HL-60 (cell line): ENCODE data around the gene TBCD.

Source experiments
- DNase-seq, 2 experiments: peaks; one replicate each; pipeline ENCODE4 v3.0.0-alpha.2; 2010 to 2020; ENCODE audit warnings: low read depth in 1 of 2, low spot score in 1 of 2
- H3K27ac ChIP-seq: fragments of 250-450 bp; sonication (Bioruptor Pico); replicated peaks from 2 replicates; pipeline ENCODE4 v1.5.1; 2020; ENCODE audit warnings: mild to moderate bottlenecking, moderate library complexity
- H3K27me3 ChIP-seq: fragments of 250-450 bp; sonication (Bioruptor Pico); 2 replicates; pipeline ENCODE4 v1.5.1; 2021; ENCODE audit warnings: mild to moderate bottlenecking, moderate library complexity; ENCODE audit not compliant: insufficient read depth, poor library complexity, severe bottlenecking
- H3K4me3 ChIP-seq: replicated peaks from 2 replicates; pipeline ENCODE4 v1.5.1; 2011; ENCODE audit warnings: mild to moderate bottlenecking, control low read depth, low read length; ENCODE audit not compliant: insufficient read depth
- CTCF ChIP-seq: IDR thresholded peaks from one replicate; pipeline ENCODE4 v1.5.1; 2011; ENCODE audit warnings: low read length, control low read depth, inconsistent platforms; ENCODE audit not compliant: insufficient read depth
- GABPA ChIP-seq: IDR thresholded peaks from 2 replicates; pipeline ENCODE4 v1.6.1; 2012; ENCODE audit warnings: low read depth
- POLR2AphosphoS5 ChIP-seq: IDR thresholded peaks from 2 replicates; pipeline ENCODE4 v1.6.1; 2012; ENCODE audit warnings: low read depth
- REST ChIP-seq: IDR thresholded peaks from 2 replicates; pipeline ENCODE4 v1.6.1; 2012; ENCODE audit warnings: low read depth; ENCODE audit not compliant: insufficient replicate concordance
- SPI1 ChIP-seq: IDR thresholded peaks from 2 replicates; pipeline ENCODE4 v1.6.1; 2012; ENCODE audit warnings: low read depth, mild to moderate bottlenecking, borderline replicate concordance

Gene TBCD

GRCh38 chr17:82910041-82910481 lies 158.2 kb downstream of the TBCD start:
- no peak for DNase-seq
- TF ChIP-seq CTCF: no peak
- no peak for TF ChIP-seq POLR2AphosphoS5
- TF ChIP-seq REST: no peak
- TF ChIP-seq SPI1: no peak
- no peak for TF ChIP-seq GABPA
- H3K4me3 ChIP-seq: no peak overlapping the region
- H3K27me3 ChIP-seq: no peaks in the 10 kb centered on the region
- no peak overlapping the region for H3K27ac ChIP-seq

GRCh38 chr17:82910770-82911169 lies 158.9 kb downstream of the TBCD start:
- H3K27ac ChIP-seq: no peak overlapping the region
- no peak overlapping the region for H3K4me3 ChIP-seq
- no peak for DNase-seq
- TF ChIP-seq GABPA: no peak
- no peak for TF ChIP-seq POLR2AphosphoS5
- no peak for TF ChIP-seq REST
- no peak for TF ChIP-seq SPI1
- no peak for TF ChIP-seq CTCF
- no peaks in the 10 kb centered on the region for H3K27me3 ChIP-seq

- H3K27ac ChIP-seq: no peak overlapping the region
- H3K27me3 ChIP-seq: no peaks in the 10 kb centered on the region
- TF ChIP-seq REST (no peak), POLR2AphosphoS5 (no peak), GABPA (no peak), SPI1 (peak; percentile 23; the same call in 1 of the 2 replicates), CTCF (no peak)
- H3K4me3 ChIP-seq: no peak overlapping the region
- DNase-seq: peak in 1 of 2 experiments; percentile 10
These were observed 160.0 kb downstream of the TBCD start for GRCh38 chr17:82911822-82912221.
